Retina (tissue), 1 donor: ENCODE data around the gene KLHDC3.
A peak's percentile ranks its signal among the peaks of the same experiment; 100 is the strongest.

ENCODE experiments used
- DNase-seq: peaks from one replicate; pipeline ENCODE4 v3.0.0-alpha.2; 2016

KLHDC3 gene, protein sequence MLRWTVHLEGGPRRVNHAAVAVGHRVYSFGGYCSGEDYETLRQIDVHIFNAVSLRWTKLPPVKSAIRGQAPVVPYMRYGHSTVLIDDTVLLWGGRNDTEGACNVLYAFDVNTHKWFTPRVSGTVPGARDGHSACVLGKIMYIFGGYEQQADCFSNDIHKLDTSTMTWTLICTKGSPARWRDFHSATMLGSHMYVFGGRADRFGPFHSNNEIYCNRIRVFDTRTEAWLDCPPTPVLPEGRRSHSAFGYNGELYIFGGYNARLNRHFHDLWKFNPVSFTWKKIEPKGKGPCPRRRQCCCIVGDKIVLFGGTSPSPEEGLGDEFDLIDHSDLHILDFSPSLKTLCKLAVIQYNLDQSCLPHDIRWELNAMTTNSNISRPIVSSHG

DNA sequence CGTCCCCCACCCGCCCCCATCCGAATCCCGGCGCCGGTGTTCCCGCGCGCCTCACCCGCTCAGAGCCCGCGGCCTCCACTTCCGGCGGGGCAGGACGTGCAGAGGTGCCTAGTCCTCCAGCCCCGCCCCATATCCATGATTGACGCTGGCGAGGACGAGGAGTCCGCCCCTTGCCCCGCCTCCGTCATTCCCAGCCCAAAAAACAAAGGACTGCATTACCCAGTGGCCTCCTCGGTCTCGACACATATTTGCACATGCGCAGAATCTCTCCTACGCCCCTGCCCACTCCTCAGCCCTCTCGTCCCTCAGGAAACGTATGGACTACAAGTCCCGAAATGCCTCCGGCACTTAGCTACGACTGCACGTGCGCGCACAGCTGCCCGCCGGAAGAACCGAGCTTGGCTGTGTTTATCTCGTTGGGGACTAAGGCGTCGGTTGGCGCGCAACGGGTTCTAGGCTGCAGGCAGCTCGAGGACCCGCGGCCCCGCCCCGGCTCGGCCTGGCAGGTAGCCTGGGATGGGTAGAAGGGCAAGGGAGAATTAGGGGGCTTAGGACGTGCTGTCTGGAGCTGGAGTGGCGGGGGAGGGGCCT, at the start of gene KLHDC3, which contains the start of gene MEA1:
Gene KLHDC3 (plus strand): TSS at position 407 of the 591 bp plus-strand sequence. CDS start 2,944 bp downstream, outside the sequence.
Gene MEA1 (minus strand): TSS at position 104 of the 591 bp plus-strand sequence. CDS start 133 bp downstream, outside the sequence.
- peak; percentile 98 for DNase-seq

DNA sequence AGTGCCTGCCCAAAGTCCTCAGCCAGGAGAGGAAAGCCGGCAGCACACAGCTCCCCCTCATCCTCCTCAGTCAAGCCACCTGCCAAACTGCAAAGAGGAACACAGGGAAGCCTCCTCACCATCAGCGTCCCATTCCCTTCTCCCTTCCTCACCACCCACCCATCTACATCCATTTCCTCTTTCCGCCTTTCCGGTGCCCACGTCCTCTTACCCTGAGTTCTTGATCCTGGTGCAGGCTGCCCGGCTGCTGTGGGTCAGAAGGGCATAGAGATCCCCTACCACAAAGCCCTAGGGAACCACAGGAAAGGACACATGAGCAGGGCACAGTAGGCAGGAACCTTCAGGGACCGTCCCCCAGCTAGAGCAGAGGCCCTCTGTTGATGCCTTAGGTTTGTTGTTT, 47.5 kb upstream of the KLHDC3 start:
- no peak for DNase-seq

DNA sequence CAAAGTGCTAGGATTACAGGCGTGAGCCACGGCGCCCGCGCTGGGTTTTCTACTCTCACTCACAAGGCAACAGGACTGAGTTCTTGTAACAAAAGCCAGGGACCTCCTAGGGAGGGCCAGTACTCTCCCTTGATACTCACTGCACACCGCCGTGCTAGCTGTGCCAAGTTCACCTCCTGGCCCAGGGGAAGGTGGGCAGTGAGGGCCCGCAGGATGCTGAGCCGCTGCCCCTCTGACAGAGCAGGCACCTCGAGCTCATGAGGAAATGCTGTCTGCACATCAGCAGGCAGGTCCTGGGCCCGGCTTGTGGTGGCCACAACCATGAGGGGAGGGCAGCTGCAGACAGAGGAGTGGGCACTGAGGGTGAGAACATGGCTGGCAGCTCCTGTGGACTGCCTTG, 46.8 kb upstream of the KLHDC3 start:
- no peak for DNase-seq

DNA sequence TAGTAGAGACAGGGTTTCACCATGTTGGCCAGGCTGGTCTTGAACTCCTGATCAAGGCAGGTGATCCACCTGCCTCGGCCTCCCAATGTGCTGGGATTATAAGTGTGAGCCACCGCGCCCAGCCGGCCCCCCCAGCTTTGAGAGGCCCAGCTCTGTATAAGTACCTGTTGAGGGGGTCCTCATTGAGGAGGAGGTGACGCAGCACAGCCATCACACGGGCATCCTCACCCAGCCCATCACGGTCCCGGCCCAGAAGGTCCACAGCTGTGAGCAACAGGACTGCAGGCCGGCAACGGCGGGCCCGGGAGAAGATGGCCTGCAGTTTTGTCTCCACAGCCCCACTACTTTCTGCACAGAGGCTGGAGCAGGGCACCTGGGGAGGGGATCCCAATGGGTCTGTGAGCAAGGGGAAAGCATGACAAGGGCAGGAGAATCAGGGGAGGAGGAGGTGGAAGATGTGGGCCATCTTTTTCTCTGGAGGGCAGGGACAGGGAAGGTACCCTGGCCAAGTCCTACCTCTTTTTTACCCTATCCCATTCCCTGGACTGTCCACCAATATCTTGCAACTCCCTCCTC, 45.8 kb upstream of the KLHDC3 start:
- no peak for DNase-seq

DNA sequence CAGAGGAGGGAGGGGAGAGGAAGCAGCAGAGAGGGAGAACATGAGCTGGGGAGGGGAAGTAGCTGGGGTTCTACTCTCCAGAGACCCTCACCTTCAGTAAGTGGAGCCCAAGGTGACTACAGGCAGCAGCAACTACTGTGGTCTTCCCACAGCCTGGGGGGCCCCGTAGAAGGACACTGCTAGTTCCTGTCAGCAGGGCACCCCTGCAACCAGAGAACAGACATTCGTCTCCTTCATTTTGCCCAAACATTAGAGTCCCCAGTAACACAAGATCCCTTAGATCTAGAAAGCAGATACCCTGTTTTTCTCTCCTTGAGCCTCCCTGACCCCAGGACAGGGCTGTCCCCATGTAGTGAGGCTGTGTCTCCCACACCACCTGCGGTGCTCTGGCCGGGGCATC, 45.3 kb upstream of the KLHDC3 start:
- no peak for DNase-seq

DNA sequence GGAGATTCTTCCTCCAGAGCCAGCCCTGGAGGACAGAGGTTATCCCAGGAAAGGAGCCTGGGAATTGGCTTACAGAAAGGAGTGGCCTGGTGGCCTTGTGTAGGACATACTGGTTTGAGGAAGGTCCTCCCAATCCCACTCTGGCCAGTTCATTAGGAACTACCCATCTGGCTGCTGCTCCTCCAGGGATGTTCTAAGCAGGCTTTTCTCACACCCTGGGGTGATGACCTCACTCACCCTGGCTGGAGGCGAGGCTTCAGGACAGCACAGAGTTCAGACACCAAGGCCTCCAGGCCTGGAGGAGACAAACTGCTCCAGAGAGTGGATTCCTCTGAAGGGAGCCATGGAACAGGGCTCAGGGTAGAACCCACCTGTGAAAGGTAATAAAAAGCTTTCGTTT, 44.6 kb upstream of the KLHDC3 start:
- DNase-seq = no peak

DNA sequence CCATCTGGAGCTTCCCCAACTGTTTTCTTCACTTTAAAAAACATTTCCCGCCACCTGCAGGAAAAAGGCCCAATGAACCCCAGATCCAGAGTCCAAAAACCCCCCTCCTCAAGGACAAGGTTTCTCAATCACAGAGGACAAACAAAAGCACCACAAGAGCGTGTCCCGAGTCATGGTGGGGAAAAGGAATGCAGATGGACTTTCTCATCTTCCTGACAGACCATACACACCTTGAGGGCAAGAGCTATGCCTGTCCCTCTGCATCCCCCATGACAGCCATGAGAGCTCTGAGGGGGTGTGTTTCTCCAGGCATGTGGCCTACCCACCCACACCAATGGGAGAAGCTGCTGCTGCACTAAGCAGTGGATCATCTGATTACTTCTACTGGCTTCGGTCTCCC, 44.1 kb upstream of the KLHDC3 start:
- no peak for DNase-seq

DNA sequence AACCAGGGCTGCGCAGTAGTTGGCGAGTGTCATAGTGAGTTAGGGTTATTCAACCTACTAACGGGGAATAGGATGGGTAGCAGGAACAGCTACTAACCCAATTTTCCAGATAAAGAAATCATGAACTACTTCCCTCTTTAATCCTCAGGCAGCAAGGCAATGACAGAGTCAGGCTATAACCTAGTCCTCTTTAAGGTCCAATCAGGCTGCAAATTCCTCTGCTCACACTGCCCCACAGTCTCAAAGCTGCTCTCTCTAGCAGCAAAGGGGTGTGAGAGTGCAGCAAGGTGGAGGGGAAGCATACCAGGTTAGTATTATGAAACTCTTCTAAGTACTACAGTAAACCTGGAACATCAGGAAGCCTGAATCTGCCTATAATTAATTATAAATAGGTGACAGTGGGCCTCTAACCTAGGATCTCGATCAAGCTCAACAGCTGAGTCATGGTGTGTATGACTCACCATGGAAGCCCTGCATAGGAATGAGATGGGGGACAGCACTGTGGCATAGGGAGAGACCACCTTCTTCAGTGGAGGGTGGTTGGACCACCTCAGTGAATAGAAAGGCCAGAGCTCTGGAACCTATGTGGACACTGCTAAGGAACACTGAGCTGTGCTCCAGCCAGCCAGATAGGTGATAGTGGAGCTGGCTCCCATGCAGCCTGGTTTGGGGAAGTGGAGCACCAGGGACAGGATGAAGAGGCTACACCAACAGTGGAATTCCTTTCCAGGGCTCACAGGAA, 43.0 kb upstream of the KLHDC3 start:
- no peak for DNase-seq

DNA sequence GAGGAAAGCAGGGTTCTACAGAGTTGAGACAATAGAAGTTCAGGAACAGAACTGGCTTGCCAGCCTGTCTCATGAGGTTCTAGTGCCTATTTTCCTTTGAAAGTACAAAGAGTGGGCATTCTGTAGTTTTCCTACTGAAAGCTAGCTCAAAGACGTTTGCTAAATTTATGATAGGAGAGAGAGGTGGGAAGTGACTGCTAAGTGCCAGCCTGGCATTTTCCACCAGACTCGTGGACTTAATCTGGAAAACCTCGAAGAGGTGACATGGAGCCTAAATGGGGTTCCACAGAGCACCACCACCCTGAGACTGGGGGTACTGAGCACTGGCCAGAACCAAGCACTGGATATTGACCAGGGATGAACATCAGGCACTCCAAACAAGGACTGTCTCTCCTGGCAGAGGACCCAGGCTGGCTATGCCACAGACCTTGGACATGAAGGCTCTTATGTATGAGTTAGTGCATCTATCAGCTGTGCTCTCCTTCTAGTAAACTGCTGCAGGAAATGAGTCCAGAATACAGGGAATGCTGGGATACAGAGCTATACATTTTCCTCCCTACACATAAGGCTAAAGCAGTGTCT, 42.2 kb upstream of the KLHDC3 start:
- DNase-seq = no peak

DNA sequence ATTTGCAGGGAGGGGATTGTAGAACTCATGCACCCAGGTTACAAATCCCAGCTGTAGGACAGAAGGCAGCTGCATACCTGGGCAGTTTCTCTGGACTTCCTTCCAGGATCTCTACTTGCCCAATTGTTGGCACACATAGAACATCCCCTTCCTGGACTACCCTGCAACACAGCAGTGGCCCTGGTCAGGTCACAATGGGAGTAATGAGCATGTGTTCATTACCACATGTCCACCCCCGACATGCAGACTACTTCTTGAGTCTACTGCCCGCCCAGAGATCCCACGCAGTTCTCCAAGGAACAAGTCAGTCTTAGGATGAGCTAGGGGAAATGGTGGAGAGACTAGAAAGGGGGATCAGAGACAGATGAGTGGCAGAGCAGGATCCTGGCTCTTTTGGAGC, 40.1 kb upstream of the KLHDC3 start:
- DNase-seq = no peak

DNA sequence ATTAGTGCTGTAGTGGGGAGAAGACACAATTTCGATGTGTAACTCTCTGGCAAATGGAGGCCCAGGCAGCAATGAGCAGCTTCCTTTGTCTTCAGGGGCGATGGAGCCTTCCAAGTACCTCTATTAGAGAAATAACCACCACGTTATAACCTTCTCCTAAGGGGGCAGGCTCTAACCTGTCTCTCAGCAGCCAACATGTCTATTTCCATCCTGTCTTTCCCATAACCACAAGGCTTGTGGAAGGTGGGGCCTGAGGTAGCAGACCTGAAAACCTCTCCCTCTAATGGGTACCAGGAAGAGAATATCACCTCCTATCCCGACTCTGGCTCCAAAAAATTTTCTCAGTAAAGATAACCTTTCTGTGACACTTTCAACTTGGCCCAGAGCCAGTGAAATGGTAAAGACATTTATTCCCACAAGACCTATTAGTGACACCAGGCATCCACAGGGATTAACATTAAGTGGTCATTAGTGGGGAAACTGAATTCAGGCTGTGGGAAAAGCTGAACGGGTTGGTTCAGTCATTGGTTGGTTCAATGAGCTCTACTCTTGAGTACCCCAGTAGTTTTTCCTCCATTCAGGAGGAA, 39.0 kb upstream of the KLHDC3 start:
- no peak for DNase-seq

DNA sequence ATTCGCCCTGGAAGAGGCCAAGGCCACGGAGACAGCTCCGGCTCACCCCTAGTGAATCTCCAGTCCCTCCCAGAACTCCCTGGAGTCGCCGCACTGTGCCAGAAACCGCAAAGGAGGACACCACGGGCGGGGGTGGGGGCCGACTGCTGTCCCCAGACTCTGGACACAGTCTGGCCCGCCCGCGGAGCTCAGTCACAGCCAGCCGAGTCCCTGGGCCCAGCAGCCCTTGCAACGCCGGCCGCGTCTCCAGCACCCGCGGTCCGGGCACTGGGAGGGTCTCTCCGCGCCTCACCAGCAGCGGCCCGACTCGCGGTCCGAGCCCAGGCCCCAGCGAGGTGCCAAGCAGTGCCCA, 35.6 kb upstream of the KLHDC3 start:
- peak; percentile 38 for DNase-seq

DNA sequence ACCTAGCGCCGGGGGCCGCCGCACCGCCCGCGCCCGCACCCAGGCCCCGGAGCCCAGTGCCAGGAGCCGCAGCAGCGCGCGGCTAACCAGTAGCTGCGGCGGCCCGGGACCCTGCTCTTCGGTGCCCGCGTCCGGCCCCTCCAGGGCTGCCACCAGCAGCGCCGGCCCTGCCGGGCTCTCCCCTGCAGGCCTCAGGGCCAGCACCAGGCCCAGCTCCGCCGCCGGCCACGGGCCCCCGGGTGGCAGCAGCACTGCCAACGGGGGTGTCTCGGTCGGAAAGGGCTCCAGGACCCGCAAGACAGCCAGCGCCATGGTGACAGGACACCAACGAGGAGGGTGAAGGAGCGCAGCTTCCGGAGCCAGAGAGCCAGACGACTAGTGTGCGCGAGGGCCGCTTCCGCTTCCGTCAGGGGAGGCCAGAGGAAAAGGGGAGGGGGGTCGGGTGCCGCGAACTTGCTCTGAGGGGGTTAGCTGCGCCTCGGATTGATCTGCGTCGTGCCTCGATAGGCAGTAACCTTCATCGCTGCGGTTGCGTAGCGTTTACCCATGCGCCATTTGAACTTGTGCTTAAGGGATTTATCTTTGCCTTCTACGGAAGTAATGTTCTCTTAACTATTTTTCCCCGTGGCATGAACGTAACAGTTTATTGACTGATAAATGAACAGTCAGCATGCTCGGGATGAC, 35.1 kb upstream of the KLHDC3 start, which contains the start of gene PEX6:
Gene PEX6 (minus strand): TSS at position 343 of the 684 bp plus-strand sequence. CDS start 31 bp downstream, at position 312.
- peak; percentile 93 for DNase-seq

DNA sequence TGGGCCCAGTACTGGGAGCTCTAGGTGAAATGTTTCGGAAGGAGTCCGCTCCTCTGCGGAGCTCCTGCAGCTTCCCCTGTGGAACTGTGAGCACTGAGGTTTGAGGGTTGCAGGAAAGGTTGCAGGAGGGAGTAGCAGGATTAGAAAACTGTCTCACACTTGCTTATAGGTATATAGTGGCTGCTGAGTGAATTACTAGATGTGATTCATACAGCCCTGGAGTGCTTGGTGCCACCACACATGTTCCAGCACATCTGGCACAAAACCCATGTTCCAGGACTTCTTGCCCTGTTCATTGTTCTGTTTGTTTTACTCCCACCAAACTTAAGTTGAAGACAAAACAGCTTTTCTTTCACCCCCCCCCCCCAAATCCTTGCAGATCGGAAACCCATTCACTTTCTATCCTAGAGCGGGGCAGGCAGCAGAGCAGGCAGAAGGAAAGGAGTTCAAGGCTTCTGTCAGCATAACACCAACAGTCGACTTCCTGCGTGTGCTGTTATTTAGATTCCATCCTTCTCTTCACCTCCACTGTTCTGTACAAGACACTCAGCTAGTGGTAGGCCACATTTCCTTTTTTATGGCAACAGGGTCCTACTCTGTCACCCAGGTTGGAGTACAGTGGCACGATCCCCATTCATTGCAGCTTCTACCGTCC, 34.4 kb upstream of the KLHDC3 start:
- DNase-seq = no peak

DNA sequence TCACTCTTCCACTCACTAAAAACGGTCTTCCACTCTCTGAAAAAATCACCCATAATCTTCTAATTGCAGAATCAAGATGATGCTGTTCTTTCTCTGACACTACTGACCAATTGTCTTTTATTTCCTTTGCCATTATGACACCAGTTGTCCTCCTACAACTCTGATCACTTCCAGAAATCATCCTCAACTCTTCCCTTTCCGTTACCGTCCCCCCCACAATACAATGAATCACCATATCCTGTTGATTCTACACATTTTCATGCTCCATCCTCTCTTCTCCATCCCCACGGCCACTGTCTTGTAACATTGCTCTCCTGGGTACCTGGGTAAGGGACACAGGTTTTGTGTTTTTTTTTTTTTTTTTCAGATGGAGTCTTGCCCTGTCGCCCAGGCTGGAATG, 32.2 kb upstream of the KLHDC3 start:
- DNase-seq = no peak

DNA sequence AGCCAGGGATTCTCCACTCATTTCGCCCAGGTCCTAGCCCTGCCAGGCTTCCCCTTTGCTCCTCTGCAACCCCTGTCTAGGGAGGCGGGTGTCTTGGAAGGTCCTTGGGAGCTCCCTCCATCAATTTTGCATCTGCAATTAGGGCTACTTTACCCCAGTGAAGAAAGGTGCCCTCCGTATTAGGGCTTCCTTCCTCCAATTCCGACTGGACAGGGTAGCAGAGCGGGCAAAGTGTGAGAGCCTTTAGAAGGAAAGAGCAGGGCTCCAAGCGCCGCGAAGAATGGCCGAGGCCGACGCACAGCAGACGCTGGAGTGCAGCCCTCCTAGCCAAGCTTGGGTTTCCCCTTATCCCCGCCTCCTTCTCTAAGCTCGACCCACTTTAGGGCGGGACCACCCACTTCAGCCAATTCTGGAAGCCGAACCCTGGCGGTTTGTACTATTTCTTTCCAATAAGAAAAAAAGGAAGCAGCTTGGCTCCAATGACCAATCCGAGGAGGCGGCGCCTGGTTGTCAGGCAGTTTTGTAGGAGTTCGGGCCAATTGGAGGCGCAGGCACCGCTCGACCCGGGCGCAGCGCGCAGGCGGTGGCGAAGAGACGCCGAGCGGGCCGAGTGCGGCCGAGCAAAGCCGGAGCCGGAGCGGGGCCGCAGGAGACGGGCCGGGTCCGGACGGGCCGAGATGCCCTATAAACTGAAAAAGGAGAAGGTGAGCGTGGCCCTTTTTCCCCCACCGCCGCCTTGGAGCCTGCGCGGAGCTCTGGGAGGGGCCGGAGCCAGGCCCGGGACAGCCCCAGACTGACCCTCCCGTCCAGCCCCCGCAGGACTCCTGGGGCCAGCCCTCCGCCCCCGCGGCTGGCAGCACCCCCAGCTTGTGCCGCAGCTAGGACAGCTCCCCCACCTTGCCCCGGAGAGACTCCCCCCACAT, 29.8 kb upstream of the KLHDC3 start, which contains the start of gene PPP2R5D:
Gene PPP2R5D (plus strand): TSS at position 570 of the 923 bp plus-strand sequence. CDS start 108 bp downstream, at position 678.
- peak; percentile 97 for DNase-seq

DNA sequence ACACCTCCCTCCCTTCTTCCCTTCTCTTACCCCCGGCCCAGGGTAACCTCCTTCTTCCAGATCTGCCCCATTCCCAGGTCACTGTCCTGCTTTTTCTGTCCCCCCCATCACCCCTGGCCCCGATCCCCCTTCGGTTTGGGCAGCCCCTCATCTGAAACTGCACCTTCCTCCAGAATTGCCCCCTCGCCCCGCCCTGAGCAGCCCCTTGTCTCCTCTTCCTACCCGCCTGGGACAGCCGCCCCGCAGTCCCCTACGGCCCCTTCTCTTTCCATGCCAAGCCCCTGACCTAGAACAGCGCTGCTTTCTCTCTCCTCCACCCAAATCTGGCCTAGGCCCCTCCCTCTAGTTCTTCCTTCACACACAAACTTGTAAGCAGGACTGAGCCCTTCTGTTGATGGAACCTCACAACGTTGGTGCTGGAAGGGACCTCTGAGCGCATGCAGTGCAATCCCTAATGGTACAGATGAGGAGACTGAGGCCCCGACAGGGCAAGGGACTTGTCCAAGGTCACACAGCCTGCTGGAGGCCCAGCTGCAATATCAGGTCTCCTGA, 29.0 kb upstream of the KLHDC3 start:
- peak; percentile 20 for DNase-seq

DNA sequence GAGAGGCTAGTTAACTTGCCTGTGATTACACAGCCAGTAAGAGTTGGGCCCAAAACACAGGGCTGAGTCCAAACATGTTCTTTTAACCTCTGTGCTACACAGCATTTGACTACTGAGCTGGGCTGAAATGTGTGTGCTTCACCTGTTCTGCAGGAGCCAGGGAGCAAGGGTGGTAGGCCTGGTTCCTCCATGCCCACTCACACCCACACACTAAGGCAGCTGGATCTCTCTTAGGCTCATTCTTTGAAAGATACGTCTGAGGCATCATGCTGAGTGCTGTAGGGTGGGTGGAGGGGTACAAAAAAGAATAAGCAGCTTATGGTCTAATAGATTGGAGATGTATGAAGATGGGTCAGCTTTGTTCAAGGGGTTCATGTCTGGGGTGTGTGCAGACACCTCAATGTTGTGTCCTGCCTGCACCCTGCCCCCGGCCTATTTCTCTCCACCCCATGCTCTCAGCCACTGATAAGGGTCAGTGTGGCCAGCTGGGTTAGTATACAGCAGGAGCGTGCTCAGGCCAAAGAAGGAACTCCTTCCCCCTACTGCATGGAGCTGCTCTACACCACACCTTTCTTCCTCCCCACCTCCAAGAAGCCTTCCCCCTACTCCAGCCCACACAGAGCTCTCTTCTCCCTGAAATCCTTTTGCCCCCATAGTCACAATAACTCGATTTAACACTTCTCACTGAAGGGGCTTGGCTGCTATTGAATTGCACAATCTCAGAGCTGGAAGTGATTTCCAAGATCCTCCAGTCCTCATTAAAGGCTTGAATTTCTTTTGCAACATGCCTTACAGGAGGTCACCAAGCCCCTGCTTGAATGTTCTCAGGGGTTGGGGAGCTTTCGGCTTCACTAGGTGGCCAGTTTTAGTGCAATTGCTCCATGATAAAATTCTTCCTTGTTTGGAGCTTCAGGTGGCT, 26.3 kb upstream of the KLHDC3 start:
- DNase-seq = no peak
